GM23338 (cell line): ENCODE data around the gene ARHGEF16. TPM values are rescaled to one million over a fixed set of nuclear protein-coding genes. Genes with fewer than 3 reads are reported as not detected.

Source experiments
- ATAC-seq: fragments of 200-7000 bp; cut with Tn5 transposase; 3 replicates; pipeline ENCODE4 v1.9.1; 2020
- DNase-seq: peaks from one replicate; pipeline ENCODE4 v3.0.0-alpha.2; 2015; ENCODE audit warnings: low spot score
- H2AFZ ChIP-seq: fragments of 200-600 bp; sonication (generic); 2 replicates; pipeline ENCODE4 v1.8.0; 2016; ENCODE audit warnings: antibody characterized with exemption, mild to moderate bottlenecking, moderate library complexity
- H3F3A ChIP-seq: fragments of 200-600 bp; sonication (generic); replicated peaks from 2 replicates; pipeline ENCODE4 v1.8.0; 2017; ENCODE audit warnings: antibody characterized with exemption, mixed run types, low read depth
- H3K27ac ChIP-seq: fragments of 200-600 bp; sonication (generic); 2 replicates; pipeline ENCODE4 v1.6.1; 2016; ENCODE audit warnings: low read depth
- H3K27me3 ChIP-seq: fragments of 200-600 bp; sonication (generic); 2 replicates; pipeline ENCODE4 v1.8.0; 2016; ENCODE audit warnings: mild to moderate bottlenecking, mixed run types, moderate library complexity; ENCODE audit not compliant: insufficient read depth
- H3K36me3 ChIP-seq: fragments of 200-600 bp; sonication (generic); 2 replicates; pipeline ENCODE4 v1.8.0; 2016; ENCODE audit warnings: mild to moderate bottlenecking; ENCODE audit not compliant: insufficient read depth
- H3K4me1 ChIP-seq: fragments of 200-600 bp; sonication (generic); 2 replicates; pipeline ENCODE4 v1.8.0; 2016; ENCODE audit warnings: mild to moderate bottlenecking, moderate library complexity; ENCODE audit not compliant: insufficient read depth
- H3K4me2 ChIP-seq: fragments of 200-600 bp; sonication (generic); 2 replicates; pipeline ENCODE4 v1.7.1; 2017; ENCODE audit warnings: mixed run types
- H3K4me3 ChIP-seq: fragments of 200-600 bp; sonication (generic); 2 replicates; pipeline ENCODE4 v1.6.1; 2016; ENCODE audit warnings: mixed run types
- H3K79me2 ChIP-seq: fragments of 200-600 bp; sonication (generic); replicated peaks from 2 replicates; pipeline ENCODE4 v1.8.0; 2017; ENCODE audit warnings: mild to moderate bottlenecking; ENCODE audit not compliant: insufficient read depth
- H3K9me2 ChIP-seq: fragments of 200-600 bp; sonication (generic); 2 replicates; pipeline ENCODE4 v1.8.0; 2017; ENCODE audit not compliant: insufficient read depth
- H4K20me1 ChIP-seq: fragments of 200-600 bp; sonication (generic); replicated peaks from 2 replicates; pipeline ENCODE4 v1.8.0; 2017; ENCODE audit warnings: mild to moderate bottlenecking; ENCODE audit not compliant: insufficient read depth
- H3K27ac Mint-ChIP-seq: 2 replicates; pipeline ENCODE4 v1.8.0; 2020; ENCODE audit warnings: inconsistent platforms, mild to moderate bottlenecking, moderate library complexity, mixed read lengths
- H3K27me3 Mint-ChIP-seq: 3 replicates; pipeline ENCODE4 v1.8.0; 2022; ENCODE audit warnings: low read depth, mild to moderate bottlenecking, moderate library complexity, mixed read lengths, inconsistent platforms; ENCODE audit not compliant: insufficient read depth, poor library complexity
- H3K36me3 Mint-ChIP-seq: 3 replicates; pipeline ENCODE4 v1.8.0; 2021; ENCODE audit warnings: low read depth, mild to moderate bottlenecking, inconsistent platforms, moderate library complexity, mixed read lengths
- H3K4me1 Mint-ChIP-seq: 3 replicates; pipeline ENCODE4 v1.8.0; 2020; ENCODE audit warnings: mild to moderate bottlenecking, inconsistent platforms, mixed read lengths
- H3K4me3 Mint-ChIP-seq: 3 replicates; pipeline ENCODE4 v1.8.0; 2021; ENCODE audit warnings: moderate library complexity, mild to moderate bottlenecking, inconsistent platforms, mixed read lengths
- H3K9me3 Mint-ChIP-seq: 3 replicates; pipeline ENCODE4 v1.8.0; 2020; ENCODE audit warnings: moderate library complexity, mild to moderate bottlenecking, inconsistent platforms, mixed read lengths
- CREB1 ChIP-seq: fragments of 250-450 bp; sonication (Bioruptor Pico); IDR thresholded peaks from 2 replicates; pipeline ENCODE4 v1.5.0; 2020; ENCODE audit warnings: low read depth, mild to moderate bottlenecking, moderate library complexity
- EZH2 ChIP-seq: fragments of 200-600 bp; sonication (generic); IDR thresholded peaks from one replicate; pipeline ENCODE4 v1.8.0; 2017; ENCODE audit warnings: antibody characterized with exemption, mild to moderate bottlenecking, low read depth; ENCODE audit not compliant: unreplicated experiment
- EZH2phosphoT487 ChIP-seq: fragments of 200-600 bp; sonication (generic); IDR thresholded peaks from one replicate; pipeline ENCODE4 v1.8.1; 2018; ENCODE audit warnings: antibody characterized with exemption; ENCODE audit not compliant: unreplicated experiment
- JUNB ChIP-seq: IDR thresholded peaks from one replicate; pipeline ENCODE4 v1.6.1; 2016; ENCODE audit warnings: antibody characterized with exemption; ENCODE audit not compliant: unreplicated experiment
- NANOG ChIP-seq: IDR thresholded peaks from 2 replicates; pipeline ENCODE4 v1.6.1; 2016; ENCODE audit warnings: antibody characterized with exemption, borderline replicate concordance
- POLR2AphosphoS5 ChIP-seq: IDR thresholded peaks from 2 replicates; pipeline ENCODE4 v1.6.1; 2016; ENCODE audit warnings: antibody characterized with exemption, low read depth
- STAT1 ChIP-seq: IDR thresholded peaks from one replicate; pipeline ENCODE4 v1.6.1; 2016; ENCODE audit warnings: antibody characterized with exemption; ENCODE audit not compliant: unreplicated experiment
- ZNF114 ChIP-seq: fragments of 250-450 bp; sonication (Bioruptor Pico); IDR thresholded peaks from 2 replicates; pipeline ENCODE4 v1.5.0; 2020; ENCODE audit warnings: mild to moderate bottlenecking, moderate library complexity
- ZNF331 ChIP-seq: fragments of 250-450 bp; sonication (Bioruptor Pico); IDR thresholded peaks from 2 replicates; pipeline ENCODE4 v1.5.0; 2020; ENCODE audit warnings: low read depth, mild to moderate bottlenecking, moderate library complexity
- polyA plus RNA-seq: library from polyadenylated mRNA; unstranded; fragments of >200 nt; fragmentation: Nextera tagmentation; extraction: Ambion mirVana; gene quantifications from 2 replicates; pipeline ENCODE4 v1.2.1, GENCODE V29; 2016
- total RNA-seq: library from RNA; depleted of rRNA; stranded (reverse); fragments of >200 nt; shearing (Covaris generic); gene quantifications from 2 replicates; pipeline ENCODE4 v1.2.3, GENCODE V29; 2014
- TF ChIP-seq, protein P1 (sequence below): IDR thresholded peaks from 2 replicates; pipeline ENCODE4 v1.6.1; 2016; ENCODE audit warnings: antibody characterized with exemption
- TF ChIP-seq, protein P2 (sequence below): IDR thresholded peaks from one replicate; pipeline ENCODE4 v1.6.1; 2018; ENCODE audit warnings: antibody characterized with exemption; ENCODE audit not compliant: unreplicated experiment
- TF ChIP-seq, protein P3 (sequence below), 2 experiments: fragments of 200-600 bp in 1 of 2; sonication (generic) in 1 of 2; conservative IDR thresholded peaks; 2 replicates each; pipeline versions ENCODE4 v1.5.1 to v1.6.1; 2016 to 2017; ENCODE audit warnings: antibody characterized with exemption in 2 of 2, low read depth in 2 of 2, mild to moderate bottlenecking in 2 of 2, moderate library complexity in 1 of 2
- TF ChIP-seq, protein P4 (sequence below): fragments of 250-450 bp; sonication (Bioruptor Pico); IDR thresholded peaks from 2 replicates; pipeline ENCODE4 v1.5.0; 2020; ENCODE audit warnings: mild to moderate bottlenecking, moderate library complexity

The ARHGEF16 gene
- total and polyA plus RNA-seq, 2 experiments from 2014 or later: 12.2 to 29.3 TPM

DNA sequence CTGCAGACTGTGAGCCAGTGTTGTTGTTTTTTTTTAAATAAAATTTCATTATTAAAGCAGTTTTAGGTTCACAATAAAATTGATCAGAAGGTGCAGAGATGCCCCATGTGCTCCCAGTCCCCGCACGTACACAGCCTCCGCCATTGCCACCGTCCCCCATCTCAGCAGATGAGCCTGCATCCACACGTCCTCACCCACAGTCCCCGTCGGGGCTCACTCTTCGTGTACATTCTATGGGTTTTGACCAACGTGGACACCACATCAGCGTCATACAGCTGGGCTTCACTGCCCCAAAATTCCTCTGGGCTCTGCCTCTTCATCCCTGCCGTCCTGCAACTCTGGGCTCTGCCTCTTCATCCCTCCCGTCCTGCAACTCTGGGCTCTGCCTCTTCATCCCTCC, 11.6 kb upstream of the ARHGEF16 start:
- no peaks in the 10 kb centered on the region for H3K36me3 ChIP-seq
- no peak overlapping the region for H3K4me3 Mint-ChIP-seq
- no peaks in the 10 kb centered on the region for H3K9me2 ChIP-seq
- ATAC-seq (no peak), DNase-seq (no peak)
- H3K4me1 ChIP-seq: no peaks in the 10 kb centered on the region
- no peaks in the 10 kb centered on the region for H3K36me3 Mint-ChIP-seq
- no peak overlapping the region for H3K27ac Mint-ChIP-seq
- H3F3A ChIP-seq: no peaks in the 10 kb centered on the region
- H3K27ac ChIP-seq: no peak overlapping the region
- TF ChIP-seq POLR2AphosphoS5 (no peak), EZH2phosphoT487 (no peak), ZNF114 (CRISPR knock-in tag) (no peak), ZNF331 (CRISPR knock-in tag) (no peak), JUNB (no peak), NANOG (no peak), STAT1 (no peak), EZH2 (no peak), CREB1 (no peak)
- TF ChIP-seq, protein P1, sequence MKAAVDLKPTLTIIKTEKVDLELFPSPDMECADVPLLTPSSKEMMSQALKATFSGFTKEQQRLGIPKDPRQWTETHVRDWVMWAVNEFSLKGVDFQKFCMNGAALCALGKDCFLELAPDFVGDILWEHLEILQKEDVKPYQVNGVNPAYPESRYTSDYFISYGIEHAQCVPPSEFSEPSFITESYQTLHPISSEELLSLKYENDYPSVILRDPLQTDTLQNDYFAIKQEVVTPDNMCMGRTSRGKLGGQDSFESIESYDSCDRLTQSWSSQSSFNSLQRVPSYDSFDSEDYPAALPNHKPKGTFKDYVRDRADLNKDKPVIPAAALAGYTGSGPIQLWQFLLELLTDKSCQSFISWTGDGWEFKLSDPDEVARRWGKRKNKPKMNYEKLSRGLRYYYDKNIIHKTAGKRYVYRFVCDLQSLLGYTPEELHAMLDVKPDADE: no peak
- TF ChIP-seq, protein P2, sequence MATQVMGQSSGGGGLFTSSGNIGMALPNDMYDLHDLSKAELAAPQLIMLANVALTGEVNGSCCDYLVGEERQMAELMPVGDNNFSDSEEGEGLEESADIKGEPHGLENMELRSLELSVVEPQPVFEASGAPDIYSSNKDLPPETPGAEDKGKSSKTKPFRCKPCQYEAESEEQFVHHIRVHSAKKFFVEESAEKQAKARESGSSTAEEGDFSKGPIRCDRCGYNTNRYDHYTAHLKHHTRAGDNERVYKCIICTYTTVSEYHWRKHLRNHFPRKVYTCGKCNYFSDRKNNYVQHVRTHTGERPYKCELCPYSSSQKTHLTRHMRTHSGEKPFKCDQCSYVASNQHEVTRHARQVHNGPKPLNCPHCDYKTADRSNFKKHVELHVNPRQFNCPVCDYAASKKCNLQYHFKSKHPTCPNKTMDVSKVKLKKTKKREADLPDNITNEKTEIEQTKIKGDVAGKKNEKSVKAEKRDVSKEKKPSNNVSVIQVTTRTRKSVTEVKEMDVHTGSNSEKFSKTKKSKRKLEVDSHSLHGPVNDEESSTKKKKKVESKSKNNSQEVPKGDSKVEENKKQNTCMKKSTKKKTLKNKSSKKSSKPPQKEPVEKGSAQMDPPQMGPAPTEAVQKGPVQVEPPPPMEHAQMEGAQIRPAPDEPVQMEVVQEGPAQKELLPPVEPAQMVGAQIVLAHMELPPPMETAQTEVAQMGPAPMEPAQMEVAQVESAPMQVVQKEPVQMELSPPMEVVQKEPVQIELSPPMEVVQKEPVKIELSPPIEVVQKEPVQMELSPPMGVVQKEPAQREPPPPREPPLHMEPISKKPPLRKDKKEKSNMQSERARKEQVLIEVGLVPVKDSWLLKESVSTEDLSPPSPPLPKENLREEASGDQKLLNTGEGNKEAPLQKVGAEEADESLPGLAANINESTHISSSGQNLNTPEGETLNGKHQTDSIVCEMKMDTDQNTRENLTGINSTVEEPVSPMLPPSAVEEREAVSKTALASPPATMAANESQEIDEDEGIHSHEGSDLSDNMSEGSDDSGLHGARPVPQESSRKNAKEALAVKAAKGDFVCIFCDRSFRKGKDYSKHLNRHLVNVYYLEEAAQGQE: no peak
- TF ChIP-seq, protein P3, sequence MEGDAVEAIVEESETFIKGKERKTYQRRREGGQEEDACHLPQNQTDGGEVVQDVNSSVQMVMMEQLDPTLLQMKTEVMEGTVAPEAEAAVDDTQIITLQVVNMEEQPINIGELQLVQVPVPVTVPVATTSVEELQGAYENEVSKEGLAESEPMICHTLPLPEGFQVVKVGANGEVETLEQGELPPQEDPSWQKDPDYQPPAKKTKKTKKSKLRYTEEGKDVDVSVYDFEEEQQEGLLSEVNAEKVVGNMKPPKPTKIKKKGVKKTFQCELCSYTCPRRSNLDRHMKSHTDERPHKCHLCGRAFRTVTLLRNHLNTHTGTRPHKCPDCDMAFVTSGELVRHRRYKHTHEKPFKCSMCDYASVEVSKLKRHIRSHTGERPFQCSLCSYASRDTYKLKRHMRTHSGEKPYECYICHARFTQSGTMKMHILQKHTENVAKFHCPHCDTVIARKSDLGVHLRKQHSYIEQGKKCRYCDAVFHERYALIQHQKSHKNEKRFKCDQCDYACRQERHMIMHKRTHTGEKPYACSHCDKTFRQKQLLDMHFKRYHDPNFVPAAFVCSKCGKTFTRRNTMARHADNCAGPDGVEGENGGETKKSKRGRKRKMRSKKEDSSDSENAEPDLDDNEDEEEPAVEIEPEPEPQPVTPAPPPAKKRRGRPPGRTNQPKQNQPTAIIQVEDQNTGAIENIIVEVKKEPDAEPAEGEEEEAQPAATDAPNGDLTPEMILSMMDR (conservative IDR thresholded peaks at IDR 0.05; ENCODE audit: low read depth in 2 of 2): no peak
- TF ChIP-seq, protein P4, sequence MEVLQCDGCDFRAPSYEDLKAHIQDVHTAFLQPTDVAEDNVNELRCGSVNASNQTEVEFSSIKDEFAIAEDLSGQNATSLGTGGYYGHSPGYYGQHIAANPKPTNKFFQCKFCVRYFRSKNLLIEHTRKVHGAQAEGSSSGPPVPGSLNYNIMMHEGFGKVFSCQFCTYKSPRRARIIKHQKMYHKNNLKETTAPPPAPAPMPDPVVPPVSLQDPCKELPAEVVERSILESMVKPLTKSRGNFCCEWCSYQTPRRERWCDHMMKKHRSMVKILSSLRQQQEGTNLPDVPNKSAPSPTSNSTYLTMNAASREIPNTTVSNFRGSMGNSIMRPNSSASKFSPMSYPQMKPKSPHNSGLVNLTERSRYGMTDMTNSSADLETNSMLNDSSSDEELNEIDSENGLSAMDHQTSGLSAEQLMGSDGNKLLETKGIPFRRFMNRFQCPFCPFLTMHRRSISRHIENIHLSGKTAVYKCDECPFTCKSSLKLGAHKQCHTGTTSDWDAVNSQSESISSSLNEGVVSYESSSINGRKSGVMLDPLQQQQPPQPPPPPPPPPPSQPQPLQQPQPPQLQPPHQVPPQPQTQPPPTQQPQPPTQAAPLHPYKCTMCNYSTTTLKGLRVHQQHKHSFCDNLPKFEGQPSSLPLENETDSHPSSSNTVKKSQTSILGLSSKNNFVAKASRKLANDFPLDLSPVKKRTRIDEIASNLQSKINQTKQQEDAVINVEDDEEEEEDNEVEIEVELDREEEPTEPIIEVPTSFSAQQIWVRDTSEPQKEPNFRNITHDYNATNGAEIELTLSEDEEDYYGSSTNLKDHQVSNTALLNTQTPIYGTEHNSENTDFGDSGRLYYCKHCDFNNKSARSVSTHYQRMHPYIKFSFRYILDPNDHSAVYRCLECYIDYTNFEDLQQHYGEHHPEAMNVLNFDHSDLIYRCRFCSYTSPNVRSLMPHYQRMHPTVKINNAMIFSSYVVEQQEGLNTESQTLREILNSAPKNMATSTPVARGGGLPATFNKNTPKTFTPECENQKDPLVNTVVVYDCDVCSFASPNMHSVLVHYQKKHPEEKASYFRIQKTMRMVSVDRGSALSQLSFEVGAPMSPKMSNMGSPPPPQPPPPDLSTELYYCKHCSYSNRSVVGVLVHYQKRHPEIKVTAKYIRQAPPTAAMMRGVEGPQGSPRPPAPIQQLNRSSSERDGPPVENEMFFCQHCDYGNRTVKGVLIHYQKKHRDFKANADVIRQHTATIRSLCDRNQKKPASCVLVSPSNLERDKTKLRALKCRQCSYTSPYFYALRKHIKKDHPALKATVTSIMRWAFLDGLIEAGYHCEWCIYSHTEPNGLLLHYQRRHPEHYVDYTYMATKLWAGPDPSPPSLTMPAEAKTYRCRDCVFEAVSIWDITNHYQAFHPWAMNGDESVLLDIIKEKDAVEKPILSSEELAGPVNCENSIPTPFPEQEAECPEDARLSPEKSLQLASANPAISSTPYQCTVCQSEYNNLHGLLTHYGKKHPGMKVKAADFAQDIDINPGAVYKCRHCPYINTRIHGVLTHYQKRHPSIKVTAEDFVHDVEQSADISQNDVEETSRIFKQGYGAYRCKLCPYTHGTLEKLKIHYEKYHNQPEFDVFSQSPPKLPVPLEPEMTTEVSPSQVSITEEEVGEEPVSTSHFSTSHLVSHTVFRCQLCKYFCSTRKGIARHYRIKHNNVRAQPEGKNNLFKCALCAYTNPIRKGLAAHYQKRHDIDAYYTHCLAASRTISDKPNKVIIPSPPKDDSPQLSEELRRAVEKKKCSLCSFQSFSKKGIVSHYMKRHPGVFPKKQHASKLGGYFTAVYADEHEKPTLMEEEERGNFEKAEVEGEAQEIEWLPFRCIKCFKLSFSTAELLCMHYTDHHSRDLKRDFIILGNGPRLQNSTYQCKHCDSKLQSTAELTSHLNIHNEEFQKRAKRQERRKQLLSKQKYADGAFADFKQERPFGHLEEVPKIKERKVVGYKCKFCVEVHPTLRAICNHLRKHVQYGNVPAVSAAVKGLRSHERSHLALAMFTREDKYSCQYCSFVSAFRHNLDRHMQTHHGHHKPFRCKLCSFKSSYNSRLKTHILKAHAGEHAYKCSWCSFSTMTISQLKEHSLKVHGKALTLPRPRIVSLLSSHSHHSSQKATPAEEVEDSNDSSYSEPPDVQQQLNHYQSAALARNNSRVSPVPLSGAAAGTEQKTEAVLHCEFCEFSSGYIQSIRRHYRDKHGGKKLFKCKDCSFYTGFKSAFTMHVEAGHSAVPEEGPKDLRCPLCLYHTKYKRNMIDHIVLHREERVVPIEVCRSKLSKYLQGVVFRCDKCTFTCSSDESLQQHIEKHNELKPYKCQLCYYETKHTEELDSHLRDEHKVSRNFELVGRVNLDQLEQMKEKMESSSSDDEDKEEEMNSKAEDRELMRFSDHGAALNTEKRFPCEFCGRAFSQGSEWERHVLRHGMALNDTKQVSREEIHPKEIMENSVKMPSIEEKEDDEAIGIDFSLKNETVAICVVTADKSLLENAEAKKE (CRISPR knock-in tag): no peak
- no peaks in the 10 kb centered on the region for H3K9me3 Mint-ChIP-seq
- H3K4me2 ChIP-seq: no peak overlapping the region
- H3K27me3 ChIP-seq: no peaks in the 10 kb centered on the region
- no peak overlapping the region for H3K4me3 ChIP-seq
- peaks cover 10% of the 10 kb centered on the region for H3K4me1 Mint-ChIP-seq
- H3K27me3 Mint-ChIP-seq: peaks cover 10% of the 10 kb centered on the region
- H3K79me2 ChIP-seq: no peaks in the 10 kb centered on the region
- no peak overlapping the region for H2AFZ ChIP-seq
- H4K20me1 ChIP-seq: no peaks in the 10 kb centered on the region
